GM20000 (cell line): ENCODE measurements around the gene GRK1.
"Not testable (repeated sequence)": the region's sequence is repeated elsewhere in the genome, so short reads cannot be mapped to it uniquely, and the experiment has no call there.

Source experiments
- DNase-seq: peaks from one replicate; pipeline ENCODE4 v3.0.0; 2012; ENCODE audit warnings: low spot score
- TF ChIP-seq, protein P1 (sequence below): IDR thresholded peaks from 2 replicates; pipeline ENCODE4 v1.5.1; 2012; ENCODE audit warnings: mild to moderate bottlenecking, control low read depth; ENCODE audit errors: extremely low read depth, missing control alignments

The GRK1 gene

DNA sequence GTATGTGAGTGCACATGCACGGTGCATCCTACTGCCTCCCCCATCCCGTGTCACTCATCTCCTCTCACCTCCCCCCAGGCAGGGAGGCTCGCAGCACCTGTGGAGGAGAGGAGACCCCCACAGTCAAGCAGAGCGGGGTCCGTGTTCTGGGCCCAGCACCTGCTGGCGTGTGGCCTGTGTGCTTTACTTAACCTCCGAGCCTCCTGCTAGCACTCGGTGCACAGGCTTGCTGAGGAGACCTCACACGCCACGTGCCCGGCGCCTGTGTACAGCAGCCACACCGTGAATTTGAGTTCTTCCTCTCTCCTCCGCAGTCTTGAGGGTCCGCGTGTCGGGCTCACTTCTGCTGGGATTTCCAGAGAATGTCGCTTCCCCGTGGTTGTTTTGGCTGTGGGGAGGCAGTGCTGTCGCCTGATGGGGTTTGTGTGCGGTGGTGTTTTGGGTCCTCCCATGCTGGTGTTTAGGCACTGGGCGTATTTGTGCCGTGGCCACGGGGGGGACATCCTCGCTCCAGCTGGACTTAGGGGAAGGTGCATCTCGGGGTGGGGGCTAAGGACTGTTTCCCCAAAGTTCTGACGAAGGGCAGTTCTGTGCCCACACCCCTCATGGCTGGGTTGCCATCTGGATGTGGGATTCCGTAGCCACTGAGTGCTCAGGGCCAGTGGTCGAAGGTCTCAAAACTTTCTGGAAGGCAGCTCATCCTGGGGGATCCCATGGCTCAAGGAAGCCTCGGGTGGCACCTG, 57.2 kb downstream of the GRK1 start:
- no peak for DNase-seq
- TF ChIP-seq, protein P1, sequence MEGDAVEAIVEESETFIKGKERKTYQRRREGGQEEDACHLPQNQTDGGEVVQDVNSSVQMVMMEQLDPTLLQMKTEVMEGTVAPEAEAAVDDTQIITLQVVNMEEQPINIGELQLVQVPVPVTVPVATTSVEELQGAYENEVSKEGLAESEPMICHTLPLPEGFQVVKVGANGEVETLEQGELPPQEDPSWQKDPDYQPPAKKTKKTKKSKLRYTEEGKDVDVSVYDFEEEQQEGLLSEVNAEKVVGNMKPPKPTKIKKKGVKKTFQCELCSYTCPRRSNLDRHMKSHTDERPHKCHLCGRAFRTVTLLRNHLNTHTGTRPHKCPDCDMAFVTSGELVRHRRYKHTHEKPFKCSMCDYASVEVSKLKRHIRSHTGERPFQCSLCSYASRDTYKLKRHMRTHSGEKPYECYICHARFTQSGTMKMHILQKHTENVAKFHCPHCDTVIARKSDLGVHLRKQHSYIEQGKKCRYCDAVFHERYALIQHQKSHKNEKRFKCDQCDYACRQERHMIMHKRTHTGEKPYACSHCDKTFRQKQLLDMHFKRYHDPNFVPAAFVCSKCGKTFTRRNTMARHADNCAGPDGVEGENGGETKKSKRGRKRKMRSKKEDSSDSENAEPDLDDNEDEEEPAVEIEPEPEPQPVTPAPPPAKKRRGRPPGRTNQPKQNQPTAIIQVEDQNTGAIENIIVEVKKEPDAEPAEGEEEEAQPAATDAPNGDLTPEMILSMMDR = no peak

DNA sequence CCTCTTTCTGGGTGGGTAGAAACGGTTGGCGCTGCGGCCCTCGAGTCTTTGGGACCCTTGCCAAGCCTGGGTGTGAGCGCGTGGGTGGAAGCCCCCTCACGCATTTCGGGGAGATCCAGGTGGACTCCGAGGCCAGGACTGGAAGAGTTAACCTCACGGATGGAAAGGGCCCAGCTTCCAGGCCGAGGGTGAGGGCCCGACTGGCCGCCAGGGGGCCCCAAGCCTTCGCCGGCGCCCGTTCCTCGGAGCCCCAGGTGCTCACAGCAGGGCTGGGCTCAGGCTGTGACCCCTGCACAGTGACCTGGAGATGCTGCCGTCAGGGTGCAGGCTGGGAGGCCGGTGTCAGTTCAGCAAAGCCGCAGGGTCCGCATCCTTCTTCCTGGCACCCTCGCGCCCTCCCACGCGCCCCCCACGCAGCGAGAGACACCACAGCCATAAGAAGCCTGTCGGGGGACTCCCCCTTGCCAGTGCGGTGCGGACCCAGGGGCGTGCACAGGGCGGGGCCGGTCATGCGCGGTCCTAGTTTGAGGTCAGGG, 57.8 kb downstream of the GRK1 start:
- peak; percentile 88 for DNase-seq
- TF ChIP-seq, protein P1 = peak; percentile 78

DNA sequence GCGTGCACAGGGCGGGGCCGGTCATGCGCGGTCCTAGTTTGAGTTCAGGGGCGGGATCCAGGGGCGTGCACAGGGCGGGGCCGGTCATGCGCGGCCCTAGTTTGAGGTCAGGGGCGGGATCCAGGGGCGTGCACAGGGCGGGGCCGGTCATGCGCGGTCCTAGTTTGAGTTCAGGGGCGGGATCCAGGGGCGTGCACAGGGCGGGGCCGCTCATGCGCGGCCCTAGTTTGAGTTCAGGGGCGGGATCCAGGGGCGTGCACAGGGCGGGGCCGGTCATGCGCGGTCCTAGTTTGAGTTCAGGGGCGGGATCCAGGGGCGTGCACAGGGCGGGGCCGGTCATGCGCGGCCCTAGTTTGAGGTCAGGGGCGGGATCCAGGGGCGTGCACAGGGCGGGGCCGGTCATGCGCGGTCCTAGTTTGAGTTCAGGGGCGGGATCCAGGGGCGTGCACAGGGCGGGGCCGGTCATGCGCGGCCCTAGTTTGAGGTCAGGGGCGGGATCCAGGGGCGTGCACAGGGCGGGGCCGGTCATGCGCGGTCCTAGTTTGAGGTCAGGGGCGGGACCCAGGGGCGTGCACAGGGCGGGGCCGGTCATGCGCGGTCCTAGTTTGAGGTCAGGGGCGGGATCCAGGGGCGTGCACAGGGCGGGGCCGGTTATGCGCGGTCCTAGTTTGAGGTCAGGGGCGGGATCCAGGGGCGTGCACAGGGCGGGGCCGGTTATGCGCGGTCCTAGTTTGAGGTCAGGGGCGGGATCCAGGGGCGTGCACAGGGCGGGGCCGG, 58.5 kb downstream of the GRK1 start:
- not testable (repeated sequence) for DNase-seq

DNA sequence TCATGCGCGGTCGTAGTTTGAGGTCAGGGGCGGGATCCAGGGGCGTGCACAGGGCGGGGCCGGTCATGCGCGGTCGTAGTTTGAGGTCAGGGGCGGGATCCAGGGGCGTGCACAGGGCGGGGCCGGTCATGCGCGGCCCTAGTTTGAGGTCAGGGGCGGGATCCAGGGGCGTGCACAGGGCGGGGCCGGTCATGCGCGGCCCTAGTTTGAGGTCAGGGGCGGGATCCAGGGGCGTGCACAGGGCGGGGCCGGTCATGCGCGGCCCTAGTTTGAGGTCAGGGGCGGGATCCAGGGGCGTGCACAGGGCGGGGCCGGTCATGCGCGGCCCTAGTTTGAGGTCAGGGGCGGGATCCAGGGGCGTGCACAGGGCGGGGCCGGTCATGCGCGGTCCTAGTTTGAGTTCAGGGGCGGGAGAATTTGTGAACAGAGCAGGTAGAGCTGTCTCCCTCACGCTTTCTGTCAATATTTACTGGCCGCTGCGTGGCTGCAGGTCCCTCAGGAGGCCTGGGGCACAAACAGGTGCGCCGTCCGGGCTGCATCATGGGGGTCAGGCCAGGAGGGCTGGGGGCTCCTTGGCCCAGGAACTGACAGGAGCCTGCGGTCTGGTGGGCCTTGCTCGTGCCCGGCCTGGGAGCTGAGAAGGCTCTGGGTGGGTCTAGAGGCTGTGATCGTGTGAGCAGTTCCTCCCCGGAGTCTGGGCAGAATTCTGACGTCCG, 59.2 kb downstream of the GRK1 start:
- not testable (repeated sequence) for DNase-seq

DNA sequence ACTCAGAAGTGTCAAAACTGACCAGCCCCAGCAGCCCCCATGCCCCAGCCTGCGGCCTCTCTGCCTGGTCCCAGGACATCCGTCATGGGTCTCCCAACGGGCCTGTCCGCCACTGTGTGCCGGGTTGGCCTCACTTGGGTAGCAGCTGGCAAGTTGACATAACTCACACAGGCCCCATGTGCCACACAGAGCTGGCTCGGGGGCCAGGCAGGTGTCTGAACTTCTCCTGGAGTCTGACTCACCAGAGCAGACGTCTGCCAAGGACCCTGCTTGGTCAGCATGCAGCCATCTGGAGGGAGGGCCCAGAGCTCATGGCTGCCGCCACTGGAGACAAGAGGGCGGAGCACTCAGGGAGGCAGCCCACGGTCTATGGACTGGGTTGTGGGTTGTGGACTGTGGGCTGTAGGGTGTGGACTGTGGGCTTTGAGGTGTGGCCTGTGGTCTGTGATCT, 60.0 kb downstream of the GRK1 start:
- TF ChIP-seq, protein P1 = no peak
- DNase-seq = no peak

DNA sequence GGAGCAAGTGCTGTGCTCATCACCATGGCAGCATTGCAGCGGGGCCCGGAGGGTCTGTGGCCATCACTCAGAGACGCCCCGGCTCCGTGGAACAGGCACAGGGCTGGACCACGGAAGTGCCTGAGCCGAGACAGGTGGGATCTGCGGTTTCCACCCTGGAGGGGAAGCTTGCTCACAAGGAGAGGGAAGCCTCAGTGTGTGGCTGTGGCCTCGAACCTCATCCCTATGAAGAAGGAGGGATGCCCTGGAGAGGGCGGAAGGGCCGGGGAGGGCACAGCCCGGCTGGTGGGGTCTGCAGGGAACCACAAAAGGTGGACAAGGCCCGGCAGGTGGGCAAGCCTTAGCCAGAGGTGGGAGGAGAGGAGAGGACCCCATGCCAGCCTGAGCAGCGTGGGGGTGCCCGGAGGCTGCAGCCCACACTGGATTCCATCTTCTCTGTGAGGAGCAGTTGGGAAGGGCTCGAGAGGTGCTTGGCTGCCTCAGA, 61.6 kb downstream of the GRK1 start:
- DNase-seq = no peak
- TF ChIP-seq, protein P1 = no peak

DNA sequence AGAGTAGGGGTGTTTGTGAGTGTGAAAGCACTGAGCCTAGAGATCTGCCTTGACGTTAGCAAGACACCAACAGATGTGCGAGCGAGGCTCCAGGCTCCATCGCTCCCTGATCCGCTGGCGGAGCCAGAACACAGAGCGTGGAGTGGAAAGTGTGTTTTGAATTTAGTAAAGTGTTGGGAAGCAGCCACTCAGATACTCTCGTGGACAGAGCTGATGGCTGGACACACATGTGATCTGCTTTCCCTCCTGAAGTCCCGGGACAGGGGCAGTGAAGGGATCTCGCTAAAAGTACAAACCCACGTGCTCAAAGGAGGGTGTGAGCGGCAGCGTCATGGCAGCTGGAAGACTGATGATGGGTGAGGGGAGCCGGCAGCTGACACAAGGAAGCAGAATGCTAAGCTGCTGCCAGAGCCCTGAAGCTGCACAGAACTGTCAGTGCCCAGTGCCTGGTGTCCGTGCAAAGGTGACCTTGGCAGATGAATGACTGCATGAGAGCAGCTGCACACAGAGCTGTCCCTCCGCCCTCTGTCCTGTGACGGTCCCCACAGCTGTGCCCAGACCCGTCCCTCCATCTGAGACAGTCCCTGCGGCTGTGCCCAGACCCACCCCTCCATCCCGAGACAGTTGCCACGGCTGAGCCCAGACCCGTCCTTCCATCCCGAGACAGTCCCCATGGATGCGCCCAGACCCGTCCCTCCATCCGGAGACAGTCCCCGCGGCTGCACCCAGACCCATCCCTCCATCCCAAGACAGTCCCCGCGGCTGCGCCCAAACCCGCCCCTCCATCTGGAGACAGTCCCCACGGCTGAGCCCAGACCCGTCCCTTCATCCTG, 62.4 kb downstream of the GRK1 start:
- no peak for DNase-seq
- TF ChIP-seq, protein P1 = no peak
